HG03175 (cell line): ENCODE results near the gene EFNA5.

Experiments used
- ATAC-seq: cut with Tn5 transposase; IDR thresholded peaks from one replicate; pipeline ENCODE4 v1.9.1; 2021; ENCODE audit warnings: mild to moderate bottlenecking, moderate library complexity; ENCODE audit not compliant: unreplicated experiment

EFNA5 gene

DNA sequence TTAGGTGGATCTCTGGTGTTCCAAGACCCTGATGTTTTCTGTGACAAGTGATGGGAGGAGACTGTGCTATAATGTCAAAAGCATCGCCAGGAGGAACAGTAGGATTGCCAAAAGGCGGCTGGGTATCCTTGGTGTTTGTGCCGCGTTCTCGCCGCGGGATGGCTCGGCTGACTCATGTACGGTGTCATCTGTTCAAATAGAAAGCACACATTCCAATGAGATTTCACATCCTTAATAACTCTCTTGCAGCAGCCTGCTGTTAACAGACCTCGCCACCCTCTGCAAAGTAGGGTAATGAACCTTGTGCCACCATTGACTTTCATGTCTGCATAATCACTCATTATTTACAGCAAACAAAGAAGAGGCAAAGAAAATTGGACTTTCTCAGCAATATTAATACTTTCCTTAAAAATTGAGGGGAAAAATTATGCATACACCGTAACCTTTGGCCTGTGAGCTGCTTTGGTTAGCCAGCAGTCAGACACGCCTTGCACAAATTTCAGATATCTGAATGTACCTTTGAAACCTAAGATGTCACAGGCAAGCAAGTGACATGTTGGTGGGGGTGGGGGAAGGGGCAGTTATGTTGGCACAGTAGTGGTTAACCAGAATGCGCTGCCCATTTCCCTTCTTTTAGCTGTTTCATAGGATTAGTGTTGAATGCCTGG is 289.4 kb downstream of the EFNA5 start:
- no peak for ATAC-seq

DNA sequence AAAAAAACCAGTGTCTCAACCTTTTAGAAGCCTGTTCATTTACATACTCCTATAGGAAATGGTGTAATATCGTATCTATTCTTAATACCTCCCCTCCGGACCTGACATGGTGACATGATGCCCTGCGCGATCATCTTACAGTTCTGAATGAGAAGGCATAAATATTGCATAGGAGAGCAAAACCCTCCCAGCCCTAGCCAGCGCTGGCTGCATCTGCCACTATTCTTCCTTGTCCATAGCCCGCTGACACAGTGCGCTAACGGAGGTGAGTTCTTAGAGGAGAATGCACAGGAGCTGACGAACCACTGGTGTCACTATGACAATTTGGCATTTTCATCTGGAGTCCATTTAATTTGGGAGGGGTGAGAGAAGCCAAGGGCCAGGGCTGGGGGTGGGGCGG is 290.1 kb downstream of the EFNA5 start:
- ATAC-seq, result no peak

DNA sequence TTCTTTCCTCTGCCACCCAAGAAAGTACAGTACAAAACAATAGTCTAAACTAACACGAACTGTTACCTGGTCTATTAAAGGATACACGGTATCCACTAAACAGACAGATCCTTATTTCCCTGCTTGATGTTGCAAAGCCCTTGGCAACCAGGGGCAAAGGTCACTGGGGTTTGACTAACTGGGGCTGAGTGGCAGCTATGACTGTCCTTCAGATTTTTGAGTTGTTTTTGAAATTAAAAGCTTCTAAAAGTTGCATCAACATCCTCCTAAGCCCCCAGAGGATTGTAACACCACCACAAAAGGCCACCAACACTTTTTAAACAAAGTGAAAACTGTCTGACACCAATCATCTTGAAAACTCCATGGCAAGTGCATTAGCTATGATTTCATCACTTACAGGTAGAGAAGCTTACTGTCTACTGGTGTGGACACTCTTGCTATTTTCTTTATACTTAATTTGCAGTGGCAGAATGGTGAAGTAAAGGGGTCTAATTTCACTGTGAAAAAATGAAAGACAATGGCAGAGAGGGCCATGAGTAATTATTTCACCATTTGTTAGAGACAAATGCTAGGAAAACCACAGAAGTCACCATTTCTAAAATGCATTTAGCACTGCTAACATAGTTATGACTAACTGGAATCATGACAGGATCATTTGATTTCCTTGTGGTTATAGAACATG is 292.4 kb downstream of the EFNA5 start:
- peak; percentile 46 for ATAC-seq

DNA sequence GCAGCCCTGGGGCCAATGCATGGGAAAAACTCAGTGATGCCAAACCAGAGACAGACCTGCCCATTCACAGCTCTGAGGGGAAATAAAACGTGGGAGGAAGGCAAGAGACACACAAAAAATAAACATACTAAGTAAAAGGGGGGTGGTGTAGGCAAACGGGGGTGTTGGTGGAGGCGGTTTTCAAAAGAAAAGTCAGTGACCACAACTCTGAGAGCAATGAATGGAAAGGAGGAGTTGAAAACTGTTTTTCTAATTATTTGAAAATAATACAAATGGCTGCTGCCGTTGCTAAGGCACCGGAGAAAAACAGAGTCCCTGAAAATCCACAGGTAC is 293.5 kb downstream of the EFNA5 start:
- ATAC-seq, result no peak

DNA sequence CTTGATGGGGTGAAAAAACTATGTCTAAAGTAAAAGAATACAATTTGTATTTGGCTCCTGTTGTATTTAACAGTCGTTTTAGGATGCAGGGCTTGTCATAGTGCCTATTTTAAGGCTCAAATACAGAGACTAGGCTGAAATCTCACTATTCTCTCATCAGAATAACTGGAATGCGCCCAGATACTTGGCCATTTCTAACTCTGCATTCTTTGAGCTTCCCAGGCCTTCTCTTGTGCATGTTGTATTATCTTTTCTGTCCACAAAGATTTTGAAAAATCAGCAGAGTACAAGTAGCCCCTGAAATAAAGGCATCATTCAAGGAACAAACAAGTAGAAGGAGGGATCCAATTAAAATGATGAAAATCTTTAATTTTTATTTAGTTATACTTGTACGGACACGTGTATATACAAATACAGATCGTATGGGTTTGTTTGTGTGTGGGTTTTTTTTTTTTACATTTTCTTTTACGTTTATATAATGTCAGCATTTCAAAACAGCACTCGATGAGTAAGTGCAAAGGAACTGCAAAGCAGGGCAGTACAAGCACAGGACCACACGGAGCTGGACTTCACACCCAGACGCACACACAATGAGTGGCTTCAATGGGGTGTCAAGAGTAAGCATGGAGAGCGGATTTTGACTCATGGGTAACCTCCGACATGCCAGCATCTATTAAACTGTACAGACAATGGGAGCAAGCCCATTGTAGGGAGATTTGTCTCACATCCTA is 294.0 kb downstream of the EFNA5 start:
- ATAC-seq, result no peak

DNA sequence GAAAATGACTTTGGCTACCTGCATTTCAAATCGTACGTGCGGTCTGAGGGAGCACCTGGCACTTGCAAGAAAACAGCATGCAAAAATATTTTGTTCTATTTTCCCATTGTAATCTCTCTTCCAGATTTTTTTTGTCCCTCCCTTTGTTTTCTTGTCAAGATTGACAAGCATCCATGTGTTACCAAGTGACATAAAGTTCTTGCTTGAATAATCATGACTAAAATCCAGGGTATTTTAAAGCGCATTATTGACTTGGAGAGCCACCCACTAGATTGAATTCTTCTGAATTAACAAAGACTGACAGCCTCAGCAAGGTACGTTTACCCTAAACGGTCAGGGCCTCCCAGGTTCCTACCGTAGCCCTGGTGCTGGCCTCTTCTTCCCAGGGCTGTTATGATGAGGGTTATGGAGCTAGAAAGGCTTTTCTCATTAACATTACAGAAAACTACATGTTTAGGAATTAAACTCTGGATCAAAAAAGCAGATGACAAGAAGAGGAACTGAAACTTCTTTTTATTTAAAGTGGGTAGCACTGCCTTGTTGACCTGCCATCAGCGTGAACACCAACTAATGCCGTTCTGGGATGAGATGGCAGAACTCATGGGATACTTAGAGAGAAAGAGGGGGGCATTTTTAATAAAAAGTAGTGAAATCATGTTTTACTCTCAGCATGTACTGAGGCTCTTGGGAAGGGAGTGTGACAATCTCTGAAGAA is 297.0 kb downstream of the EFNA5 start:
- ATAC-seq, result peak; percentile 71

DNA sequence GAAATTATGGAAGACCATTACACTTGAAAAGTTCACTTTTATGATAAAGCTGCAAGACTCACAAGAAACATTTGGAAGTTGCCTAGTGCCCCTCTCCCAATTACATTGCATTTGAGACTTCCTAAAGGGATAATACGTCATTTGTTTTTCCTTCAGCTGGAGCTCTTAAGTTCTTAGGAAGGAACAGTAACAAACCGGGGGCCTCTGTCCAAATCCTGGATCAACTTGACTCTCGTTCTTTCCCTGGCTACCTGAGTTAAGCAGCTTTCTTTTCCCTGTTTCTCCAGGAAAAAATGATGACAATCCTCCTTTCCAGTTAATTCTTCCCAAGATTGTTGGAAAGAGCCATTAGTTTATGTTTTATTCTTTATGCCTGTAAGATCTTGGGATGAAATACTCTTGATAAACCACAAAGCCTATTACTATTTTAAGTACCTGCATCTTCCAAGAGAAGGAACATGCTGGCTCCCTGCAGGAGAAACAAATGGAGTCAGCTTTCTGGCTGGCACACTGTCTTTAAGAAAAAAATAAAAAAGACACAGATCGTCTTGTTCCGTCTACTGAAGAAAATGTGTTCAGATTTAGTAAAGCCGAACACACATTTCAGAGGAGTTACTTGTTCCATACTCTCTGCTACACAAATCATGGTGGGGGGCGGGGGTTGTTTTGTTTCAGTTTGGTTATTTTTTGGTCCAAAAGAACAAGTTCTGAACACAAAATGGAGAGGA is 297.9 kb downstream of the EFNA5 start:
- ATAC-seq, result no peak

DNA sequence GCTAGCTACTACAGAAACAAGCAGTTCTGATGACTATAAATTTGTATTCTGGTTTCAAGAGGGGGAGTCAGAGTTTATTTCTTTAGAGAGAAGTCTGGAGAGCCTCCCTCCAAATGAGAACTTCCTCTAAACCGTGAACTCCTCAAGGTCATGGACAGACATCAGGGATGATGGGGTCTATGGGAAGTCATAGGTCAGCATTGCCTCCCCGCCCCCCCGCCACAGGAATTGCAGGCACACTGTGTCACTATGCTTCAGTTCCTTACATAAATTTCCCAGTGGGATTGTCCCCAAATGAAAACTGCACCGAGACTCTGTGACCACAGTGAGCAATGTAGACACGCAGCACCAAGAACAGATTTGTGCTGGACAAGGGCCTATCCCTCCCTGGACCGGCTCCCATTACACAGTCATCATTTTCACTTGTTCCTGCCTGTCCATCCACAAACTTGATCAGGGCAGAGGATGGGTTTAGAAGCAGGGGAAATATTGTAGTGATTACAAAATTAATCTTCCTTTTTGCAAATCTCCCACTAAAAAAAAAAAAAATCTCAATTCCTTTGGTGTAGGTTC is 300.3 kb downstream of the EFNA5 start:
- no peak for ATAC-seq

DNA sequence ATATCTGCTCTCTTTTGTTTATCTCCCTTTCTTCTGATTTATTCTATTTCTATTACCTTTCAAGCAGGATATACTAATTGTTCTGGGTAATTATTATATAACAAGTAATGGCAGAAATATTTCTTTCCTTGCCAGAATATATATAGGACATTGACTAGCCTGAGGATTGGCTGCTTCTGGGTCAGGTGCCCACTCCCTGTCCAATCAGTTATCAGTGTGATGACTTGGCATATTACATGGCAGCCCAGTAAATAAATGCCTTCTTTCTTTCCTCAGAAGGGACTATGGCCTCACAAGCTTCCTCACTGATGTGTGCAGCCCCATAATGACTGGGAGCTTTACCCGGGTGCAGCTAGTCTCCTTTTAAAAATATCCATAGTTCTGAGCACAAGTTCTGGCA is 301.1 kb downstream of the EFNA5 start:
- no peak for ATAC-seq

DNA sequence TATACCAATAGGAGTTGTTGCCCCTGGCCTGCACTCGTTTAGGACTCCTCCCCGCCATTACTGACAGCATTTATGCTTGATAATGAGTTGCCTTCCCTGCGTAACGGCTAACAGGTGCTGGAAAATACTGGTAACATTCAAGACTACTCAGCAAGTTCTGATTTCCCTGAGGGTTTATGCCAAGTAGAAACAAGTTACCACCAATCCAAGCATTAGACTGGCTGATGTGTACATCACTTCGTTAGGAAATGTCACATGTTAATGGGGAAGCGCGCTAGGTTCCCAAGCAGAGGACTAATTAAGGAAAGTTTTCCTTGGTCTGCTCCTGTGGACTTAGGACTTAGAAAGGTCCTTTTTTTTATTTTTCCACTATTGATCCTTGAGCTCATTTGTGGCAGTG is 302.1 kb downstream of the EFNA5 start:
- no peak for ATAC-seq

DNA sequence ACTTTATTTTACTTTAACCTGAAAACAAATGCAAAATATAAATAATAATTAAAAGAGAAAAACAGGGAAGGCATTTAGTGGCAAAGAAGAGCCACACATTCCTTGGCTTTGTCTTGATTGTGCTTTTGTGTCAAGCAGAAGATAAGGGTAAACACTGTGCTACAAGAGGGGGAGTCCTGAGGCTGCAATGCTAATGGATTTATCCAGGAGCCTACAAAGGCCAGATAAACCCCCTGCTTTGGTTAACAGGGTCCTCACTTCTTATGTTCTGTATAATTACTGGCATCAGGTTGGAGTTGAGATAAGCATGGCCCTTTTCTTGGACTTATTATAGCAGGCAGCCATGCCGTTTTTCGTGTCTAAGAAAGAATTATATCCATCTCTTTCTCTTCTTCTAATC is 302.8 kb downstream of the EFNA5 start:
- ATAC-seq, result no peak

DNA sequence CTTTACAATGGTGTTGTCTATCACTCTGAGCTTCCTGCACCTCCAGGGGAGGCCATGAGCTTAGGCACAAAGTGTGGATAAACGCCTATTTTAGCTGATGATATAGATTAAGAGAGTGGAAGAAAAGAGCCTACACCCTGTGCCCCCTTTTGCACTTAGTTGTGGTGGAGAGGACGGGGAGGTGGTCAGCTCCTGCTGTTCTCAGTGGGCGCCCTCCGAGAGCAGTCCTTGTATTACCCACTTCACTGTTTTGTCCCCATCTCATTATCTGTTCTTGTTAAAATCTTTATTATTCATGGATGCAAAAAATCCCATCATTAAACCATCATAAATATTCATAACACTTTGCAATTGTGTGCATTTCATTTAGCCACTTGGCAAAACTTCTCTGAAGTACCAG is 303.3 kb downstream of the EFNA5 start:
- no peak for ATAC-seq

DNA sequence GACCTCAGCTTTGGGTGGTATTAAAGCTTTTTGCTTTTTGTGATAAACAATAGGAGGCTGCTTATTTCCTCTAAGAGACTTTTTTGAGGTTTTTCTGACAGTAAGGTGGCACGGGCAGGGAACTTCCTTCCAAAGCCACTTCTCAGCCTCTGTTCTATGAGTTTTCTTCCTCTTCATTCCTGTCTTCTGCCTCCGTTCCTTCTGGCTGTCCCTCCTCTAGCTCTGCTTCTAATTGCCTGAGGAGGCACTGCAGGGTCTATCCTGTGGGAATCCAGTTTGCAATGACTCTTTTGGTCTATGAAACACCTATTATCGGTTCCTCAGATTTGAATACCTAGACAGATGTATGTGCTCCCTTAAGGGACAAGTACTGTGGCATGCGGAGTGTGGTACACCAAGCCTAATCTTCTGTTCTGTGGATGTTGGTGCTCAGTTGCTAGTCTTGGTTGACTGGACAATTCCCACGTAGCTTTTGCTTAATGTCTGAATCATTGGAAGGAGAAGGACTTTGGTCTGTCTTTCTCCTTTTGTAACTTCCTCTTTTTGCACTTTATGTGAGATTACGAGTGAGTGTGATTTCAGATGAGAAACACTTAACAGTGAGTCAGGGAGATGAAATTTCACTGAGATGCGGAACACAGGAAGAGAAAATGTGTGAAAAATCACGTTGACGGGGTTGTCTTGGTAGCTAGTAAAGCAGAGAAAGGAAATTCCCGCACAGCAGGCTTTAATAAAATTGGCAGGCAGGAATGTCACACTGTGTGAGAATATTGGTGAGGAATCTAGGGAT is 305.2 kb downstream of the EFNA5 start:
- ATAC-seq, result peak; percentile 60

DNA sequence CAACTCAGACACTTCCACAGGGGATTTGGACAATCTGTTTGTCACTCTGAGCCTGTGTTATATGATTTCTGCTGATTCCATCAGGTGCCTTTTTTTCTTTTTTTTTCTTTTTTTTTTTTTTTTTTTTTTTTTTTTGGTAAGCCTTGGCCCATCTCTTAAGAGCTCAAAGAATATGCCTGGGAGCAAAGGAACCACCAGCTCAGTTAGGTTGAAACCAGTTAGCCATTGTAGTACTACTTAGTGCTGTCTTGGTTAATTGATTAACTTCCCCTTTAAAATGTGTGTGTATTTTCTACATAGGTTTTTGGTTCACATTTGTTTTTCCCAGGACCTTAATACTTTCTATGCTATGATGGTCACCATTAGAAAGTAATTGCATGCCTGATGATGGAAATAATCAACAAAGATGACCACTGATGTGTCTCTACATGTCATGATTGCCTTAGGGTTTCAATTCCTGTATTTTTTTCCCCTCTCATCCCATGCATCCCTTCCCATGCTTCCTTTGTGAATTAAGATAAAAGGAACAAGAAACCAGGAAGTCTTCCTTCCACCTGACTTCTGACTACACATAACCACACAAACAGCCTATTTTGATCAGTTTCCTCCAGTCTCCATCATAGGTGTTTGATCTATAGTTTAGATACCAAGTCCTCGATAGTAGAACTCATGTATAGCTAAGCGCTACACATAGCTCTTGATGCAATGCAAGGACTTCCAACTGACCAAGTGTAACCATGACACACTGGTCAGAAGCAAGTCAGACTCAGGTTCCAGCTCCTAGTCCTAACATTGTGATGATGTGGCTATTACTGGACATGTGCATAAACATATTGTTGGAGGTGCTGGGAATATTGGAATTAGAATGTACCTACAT is 306.1 kb downstream of the EFNA5 start:
- peak; percentile 31 for ATAC-seq

DNA sequence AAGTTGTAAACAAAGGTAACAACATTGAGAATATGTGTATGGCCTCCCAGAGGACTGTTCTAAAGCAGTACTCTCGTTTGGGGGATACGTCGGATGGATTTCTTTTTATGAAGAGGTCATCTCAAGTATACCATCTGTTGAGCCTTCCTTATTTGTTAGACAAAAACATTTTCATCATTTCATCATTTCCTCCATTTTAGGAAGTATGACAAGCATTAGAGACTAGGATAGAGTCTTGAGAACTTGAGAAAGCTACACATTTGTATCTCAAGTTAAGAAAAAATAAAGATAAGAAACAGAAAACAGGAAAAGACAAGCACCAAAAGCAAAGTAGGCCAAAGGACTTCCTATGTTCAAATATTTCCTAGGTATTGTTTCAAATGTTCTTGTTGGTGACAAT is 307.0 kb downstream of the EFNA5 start:
- no peak for ATAC-seq

DNA sequence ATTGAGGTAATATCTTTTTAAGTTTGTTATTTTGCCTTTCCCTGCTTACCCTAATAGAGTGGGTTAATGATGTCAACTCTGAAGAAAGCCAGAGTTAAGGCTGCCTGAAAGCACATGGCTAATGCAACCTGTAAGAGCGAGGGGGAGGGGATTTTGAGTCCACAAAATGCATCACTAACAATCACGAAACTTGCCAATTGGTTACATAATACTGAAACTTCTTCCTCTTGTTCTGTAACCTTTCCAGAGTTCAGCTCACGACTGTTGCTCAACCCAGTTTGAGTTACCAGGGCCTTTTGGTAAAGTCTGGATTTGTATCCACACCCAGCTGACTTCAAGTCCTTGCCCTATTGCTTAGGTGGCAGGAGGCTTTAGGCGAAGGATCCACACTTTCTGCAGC is 308.8 kb downstream of the EFNA5 start:
- no peak for ATAC-seq

DNA sequence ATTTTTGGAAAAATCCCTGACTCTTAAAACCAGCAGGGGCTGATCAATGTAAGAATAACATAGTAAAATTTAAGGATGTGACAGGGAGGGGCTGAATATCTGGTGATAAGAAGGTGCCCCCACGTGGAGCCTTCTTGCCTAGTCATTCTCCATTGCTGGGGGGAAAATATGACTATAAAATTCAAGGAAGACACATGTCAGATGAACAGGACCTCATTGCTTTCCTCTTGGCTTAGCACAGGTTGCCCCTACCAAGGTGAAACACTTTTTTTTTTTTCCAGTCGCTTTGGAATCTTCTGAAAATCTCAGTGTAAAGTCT is 310.9 kb downstream of the EFNA5 start:
- no peak for ATAC-seq

DNA sequence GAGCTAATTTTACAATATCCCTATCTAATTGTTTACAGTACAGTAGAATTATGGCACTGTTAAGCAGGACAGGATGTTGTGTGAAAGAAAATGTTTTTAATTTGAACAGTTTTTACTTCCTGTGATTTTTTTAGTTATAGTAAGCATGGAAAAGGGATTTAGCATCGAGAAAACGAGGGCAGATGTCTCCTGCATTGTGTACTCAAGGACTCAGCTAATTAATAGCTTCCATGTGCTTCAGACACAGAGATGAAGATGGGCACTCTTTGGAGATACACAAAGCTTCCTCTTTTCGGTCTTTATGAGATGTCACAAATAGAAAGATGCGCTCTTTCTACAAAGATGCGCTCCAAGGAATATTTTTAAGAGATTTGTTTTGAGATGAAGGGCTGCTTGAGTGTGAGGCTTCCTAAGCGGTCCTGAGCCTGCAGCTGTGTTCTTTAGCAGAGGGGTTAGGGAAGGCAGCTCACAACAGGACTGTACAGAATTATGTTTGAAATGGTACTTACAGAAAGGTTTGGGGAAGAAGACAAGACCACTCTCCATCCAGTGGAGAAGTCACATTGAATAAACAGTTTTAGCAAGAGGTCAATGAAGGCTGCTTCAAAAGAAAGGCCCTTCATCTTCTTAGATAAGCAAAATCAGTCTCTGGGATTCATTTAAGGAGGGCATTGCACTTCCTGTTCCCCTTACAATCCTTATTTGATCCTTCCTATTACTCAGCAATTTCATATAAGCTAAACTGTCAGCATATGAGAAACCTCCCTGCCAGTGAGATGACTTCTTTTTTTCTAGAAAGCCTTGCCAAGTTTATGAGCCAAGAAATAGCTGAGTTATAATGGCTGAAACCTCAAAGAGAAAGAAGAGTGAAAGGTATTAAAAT is 311.5 kb downstream of the EFNA5 start:
- ATAC-seq, result no peak
